Hepatic stellate cell (primary cell): ENCODE results near the gene LRRC36.

Experiments used
- DNase-seq: peaks from one replicate; pipeline ENCODE4 v3.0.0; 2011; ENCODE audit warnings: low spot score

The LRRC36 gene, protein sequence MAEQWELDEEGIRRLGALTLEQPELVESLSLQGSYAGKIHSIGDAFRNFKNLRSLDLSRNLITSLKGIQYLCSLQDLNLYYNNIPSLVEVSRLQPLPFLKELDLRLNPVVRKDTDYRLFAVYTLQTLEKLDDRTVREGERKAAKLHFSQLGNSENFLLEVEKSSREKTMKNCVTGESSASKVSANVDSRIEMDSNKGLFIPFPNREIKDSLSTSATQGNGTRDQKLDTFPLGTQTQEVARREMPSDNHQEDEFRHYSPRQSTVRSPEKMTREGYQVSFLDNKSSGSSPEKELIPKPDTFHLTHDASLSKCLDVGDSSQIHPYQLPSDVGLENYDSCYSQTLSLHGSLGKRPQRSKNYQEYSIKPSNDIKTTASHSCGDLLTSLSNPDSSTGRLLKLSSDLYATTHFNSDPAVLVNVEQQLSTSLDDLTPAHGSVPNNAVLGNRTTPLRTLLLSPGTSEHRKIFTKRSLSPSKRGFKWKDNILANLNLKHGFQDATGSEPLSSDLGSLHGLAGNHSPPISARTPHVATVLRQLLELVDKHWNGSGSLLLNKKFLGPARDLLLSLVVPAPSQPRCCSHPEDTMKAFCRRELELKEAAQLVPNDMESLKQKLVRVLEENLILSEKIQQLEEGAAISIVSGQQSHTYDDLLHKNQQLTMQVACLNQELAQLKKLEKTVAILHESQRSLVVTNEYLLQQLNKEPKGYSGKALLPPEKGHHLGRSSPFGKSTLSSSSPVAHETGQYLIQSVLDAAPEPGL

GRCh38 chr16:67326472-67327309, at the start of gene LRRC36, which contains the start of gene KCTD19:
TSS of gene LRRC36 (plus strand) at chr16:67326815. CDS start at chr16:67326863, 48 bp downstream.
TSS of gene KCTD19 (minus strand) at chr16:67326741. CDS start at chr16:67326707, 34 bp downstream.
- DNase-seq = no peak

DNA sequence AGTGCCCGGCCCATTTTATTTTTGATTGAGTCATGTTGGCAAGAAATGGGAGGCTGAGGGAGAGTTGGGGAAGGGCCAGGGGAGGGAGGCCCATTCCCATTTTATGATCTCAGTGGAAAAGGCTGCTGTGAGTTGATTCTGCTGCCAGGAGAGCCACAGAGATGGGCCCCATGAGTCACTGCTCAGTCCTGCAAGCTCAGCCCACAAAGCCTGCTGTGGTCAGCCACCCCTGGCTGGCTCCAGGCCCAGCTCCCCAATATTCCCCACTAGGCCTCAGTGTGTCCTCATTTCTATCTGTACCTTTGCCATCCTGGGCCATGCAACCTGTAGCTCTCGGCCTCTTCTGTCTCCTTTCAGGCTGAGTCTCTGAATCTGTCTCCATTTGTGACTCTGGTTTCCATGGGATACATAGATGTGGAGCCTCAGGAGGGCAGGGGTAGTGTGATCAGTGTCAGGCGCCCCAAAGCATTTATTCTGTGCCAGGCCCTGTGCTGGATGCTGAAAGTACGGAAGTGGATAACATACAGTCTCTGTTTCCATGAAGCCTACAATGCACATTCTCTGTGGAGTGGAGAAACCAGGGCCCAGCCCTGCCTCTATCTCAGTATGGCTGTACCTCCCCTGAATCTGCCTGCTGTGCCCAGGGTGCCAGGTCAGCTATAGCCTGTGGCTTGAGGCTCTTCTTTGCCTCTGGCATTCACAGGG, 49.2 kb upstream of the LRRC36 start:
- DNase-seq = peak; percentile 98

- peak; percentile 90 for DNase-seq
Observed at GRCh38 chr16:67277999-67278772, 48.4 kb upstream of the LRRC36 start.

GRCh38 chr16:67278773-67279295, 47.8 kb upstream of the LRRC36 start:
- DNase-seq = peak; percentile 58

DNA sequence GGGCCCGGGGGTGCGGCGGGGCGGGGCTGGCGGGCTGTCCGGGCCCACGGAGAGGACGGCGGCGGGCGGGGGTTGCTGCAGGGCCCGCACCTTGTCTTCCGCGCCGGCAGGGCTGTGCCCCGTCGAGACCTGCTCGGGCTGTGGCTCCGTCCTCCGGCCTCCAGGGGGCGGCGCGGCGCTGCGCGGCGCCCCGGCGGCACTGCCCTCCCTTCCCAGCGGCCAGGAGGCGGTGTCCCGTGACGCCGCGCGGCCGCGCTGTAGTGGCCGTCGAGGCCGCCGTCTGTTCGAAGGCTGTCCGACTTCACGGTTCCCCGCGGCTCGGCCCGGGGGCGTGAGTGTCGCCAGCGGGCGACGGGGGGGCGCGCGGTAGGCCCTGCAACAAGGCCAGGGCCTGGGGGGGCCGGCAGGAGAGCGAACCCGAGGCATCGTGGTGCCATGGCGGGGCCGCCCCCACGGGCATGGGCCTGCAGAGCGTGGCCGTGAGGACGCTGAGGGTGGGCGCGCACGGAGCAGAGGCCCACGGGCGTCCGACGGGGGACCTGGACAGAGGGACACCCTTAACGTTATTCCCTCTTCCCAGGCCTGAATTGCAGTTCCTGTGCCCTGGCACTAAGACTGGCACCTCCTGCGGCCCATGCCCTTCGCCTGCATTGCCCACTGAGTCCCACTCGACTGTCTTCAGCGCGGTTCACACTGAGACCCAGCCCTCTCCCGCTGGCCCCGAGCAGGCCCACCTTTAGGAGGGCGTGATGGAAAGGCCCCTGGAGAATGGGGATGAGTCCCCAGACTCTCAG, 47.1 kb upstream of the LRRC36 start, which contains the start of gene PLEKHG4:
Gene PLEKHG4, plus strand, starts transcription at position 237 of the 794 bp plus-strand sequence. Its CDS starts 513 bp downstream, at position 750.
- peak; percentile 88 for DNase-seq

- DNase-seq = no peak
Observed at GRCh38 chr16:67280090-67281015, 46.3 kb upstream of the LRRC36 start.

DNA sequence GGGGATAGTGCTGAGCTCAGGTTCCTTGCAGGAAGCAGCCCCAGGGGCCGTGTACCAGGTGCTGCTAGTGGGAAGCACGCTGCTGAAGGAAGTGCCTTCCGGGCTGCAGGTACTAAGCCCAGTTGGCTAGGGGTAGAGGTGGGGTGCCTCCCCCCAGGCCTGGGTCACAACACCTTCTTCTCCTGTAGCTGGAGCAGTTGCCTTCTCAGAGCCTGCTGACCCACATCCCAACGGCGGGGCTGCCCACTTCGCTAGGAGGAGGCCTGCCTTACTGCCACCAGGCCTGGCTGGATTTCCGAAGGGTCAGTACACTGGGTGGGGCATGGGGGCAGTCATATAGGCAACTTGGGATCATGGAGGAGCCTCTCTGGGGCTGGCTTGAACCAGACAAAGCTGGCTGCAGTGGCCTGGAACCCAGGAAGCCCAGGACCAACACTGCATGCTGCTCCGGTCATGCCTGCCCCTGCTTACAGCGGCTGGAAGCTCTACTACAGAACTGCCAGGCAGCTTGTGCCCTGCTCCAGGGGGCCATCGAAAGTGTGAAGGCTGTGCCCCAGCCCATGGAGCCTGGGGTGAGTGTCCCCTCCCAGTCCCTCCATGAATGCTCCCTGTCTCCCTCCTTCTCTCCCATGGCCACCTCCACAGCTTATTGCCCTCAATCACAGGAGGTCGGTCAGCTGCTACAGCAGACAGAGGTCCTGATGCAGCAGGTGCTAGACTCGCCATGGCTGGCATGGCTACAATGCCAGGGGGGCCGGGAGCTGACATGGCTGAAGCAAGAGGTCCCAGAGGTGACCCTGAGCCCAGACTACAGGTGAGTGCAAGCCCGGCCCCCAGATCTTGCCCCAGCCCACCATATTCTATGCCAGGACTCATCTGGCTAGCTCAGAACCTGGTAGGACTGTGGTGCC, 44.8 kb upstream of the LRRC36 start:
- no peak for DNase-seq

GRCh38 chr16:67282447-67282805, 44.2 kb upstream of the LRRC36 start:
- no peak for DNase-seq

GRCh38 chr16:67283039-67283825, 43.4 kb upstream of the LRRC36 start:
- DNase-seq = no peak

DNA sequence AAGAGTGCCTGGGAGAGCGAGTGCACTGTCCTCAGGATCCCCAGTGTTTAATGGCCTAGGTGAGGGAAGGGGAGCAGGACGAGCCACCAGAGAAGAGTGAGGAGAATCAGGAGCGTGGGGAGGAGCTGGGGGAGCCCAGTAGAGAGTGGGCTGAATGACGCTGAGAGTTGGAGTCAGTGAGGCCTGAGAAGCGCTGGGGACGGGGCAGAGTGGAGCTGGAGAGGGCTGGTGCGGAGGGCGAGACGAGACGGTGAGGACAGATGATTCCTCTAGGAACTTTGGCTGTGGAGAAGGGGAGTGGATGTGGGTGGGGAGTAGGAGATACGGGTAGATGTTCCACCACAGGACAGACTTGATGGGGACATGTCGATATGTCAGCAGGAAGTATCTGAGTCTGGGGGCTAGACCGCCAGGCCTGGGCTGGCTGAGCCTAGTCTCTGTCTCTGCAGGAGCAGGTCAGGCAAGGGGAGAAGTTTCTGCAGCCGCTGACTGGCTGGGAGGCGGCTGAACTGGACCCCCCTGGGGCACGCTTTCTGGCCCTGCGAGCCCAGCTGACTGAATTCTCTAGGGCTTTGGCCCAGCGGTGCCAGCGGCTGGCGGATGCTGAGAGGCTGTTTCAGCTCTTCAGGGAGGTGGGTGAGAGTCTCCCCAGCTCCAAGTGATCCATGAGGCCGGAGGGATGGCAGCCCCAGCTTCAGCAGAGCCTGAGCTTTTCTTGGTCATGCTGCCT, 42.6 kb upstream of the LRRC36 start:
- DNase-seq = no peak

DNA sequence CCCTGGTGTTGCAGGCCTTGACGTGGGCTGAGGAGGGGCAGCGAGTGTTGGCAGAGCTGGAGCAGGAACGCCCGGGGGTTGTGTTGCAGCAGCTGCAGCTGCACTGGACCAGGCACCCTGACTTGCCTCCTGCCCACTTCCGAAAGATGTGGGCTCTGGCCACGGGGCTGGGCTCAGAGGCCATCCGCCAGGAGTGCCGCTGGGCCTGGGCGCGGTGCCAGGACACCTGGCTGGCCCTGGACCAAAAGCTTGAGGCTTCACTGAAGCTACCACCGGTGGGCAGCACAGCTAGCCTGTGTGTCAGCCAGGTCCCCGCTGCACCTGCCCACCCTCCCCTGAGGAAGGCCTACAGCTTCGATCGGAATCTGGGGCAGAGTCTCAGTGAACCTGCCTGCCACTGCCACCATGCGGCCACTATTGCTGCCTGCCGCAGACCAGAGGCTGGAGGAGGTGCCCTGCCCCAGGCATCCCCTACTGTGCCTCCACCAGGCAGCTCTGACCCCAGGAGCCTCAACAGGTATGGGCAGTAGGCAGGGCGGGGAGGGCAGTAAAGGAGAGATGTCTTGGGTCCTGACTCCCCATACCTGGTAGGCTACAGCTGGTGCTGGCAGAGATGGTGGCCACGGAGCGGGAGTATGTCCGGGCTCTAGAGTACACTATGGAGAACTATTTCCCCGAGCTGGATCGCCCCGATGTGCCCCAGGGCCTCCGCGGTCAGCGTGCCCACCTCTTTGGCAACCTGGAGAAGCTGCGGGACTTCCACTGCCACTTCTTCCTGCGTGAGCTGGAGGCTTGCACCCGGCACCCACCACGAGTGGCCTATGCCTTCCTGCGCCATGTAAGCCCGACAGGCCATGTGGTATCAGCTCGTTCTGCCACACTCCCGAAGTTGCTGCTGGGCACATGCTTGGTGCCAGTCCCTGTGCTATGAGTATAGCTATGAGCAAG, 41.6 kb upstream of the LRRC36 start:
- peak; percentile 66 for DNase-seq

GRCh38 chr16:67286441-67287235, 40.0 kb upstream of the LRRC36 start:
- no peak for DNase-seq

- DNase-seq = no peak
Observed at GRCh38 chr16:67287960-67288359, 38.7 kb upstream of the LRRC36 start.

GRCh38 chr16:67291461-67291860, 35.2 kb upstream of the LRRC36 start:
- no peak for DNase-seq
